ENCODE data around the gene CNTNAP5.
"Not testable (repeated sequence)": the region's sequence is repeated elsewhere in the genome, so short reads cannot be mapped to it uniquely, and the experiment has no call there.

The CNTNAP5 gene

GRCh38 chr2:124369181-124369580, 344.1 kb downstream of the CNTNAP5 start:
- FAIRE-seq = no peak

GRCh38 chr2:124380221-124380749, 355.2 kb downstream of the CNTNAP5 start:
- FAIRE-seq (no peak), DNase-seq (ENCODE audit: insufficient read length, low spot score) (no peak)
- TF ChIP-seq POLR2A (IDR thresholded peaks at IDR 0.05; ENCODE audit: low read depth, low read length) = no peak

More at GRCh38 chr2:124369181-124369580, 344.1 kb downstream of the CNTNAP5 start:
- DNase-seq (ENCODE audit: insufficient read length, low spot score) = no peak
- TF ChIP-seq POLR2A (IDR thresholded peaks at IDR 0.05; ENCODE audit: low read depth, low read length) = no peak

GRCh38 chr2:124382067-124382618, 357.1 kb downstream of the CNTNAP5 start:
- no peak for TF ChIP-seq POLR2A (IDR thresholded peaks at IDR 0.05; ENCODE audit: low read depth, low read length)
- no peak for DNase-seq (ENCODE audit: insufficient read length, low spot score)
- FAIRE-seq = no peak

GRCh38 chr2:124395961-124396360, 370.9 kb downstream of the CNTNAP5 start:
- FAIRE-seq (no peak), DNase-seq (ENCODE audit: insufficient read length, low spot score) (no peak)
- no peak for TF ChIP-seq POLR2A (IDR thresholded peaks at IDR 0.05; ENCODE audit: low read depth, low read length)

- FAIRE-seq = no peak
- DNase-seq (ENCODE audit: insufficient read length, low spot score) = no peak
- no peak for TF ChIP-seq POLR2A (IDR thresholded peaks at IDR 0.05; ENCODE audit: low read depth, low read length)
These were observed 377.2 kb downstream of the CNTNAP5 start for GRCh38 chr2:124402274-124402673.

GRCh38 chr2:124407836-124408534, 382.9 kb downstream of the CNTNAP5 start:
- DNase-seq (ENCODE audit: insufficient read length, low spot score); FAIRE-seq: not testable (repeated sequence)

- DNase-seq (ENCODE audit: insufficient read length, low spot score) = no peak
- TF ChIP-seq POLR2A (IDR thresholded peaks at IDR 0.05; ENCODE audit: low read depth, low read length) = no peak
- FAIRE-seq = no peak
These were observed 399.0 kb downstream of the CNTNAP5 start for GRCh38 chr2:124424074-124424473.

GRCh38 chr2:124426122-124426521, 401.0 kb downstream of the CNTNAP5 start:
- TF ChIP-seq POLR2A (IDR thresholded peaks at IDR 0.05; ENCODE audit: low read depth, low read length) = no peak
- FAIRE-seq (no peak), DNase-seq (ENCODE audit: insufficient read length, low spot score) (no peak)

GRCh38 chr2:124426625-124427024, 401.5 kb downstream of the CNTNAP5 start:
- no peak for DNase-seq (ENCODE audit: insufficient read length, low spot score)
- no peak for TF ChIP-seq POLR2A (IDR thresholded peaks at IDR 0.05; ENCODE audit: low read depth, low read length)
- no peak for FAIRE-seq

- DNase-seq (ENCODE audit: insufficient read length, low spot score) (no peak), FAIRE-seq (no peak)
- no peak for TF ChIP-seq POLR2A (IDR thresholded peaks at IDR 0.05; ENCODE audit: low read depth, low read length)
These were observed 412.7 kb downstream of the CNTNAP5 start for GRCh38 chr2:124437811-124438210.

- TF ChIP-seq POLR2A (IDR thresholded peaks at IDR 0.05; ENCODE audit: low read depth, low read length) = no peak
- DNase-seq (ENCODE audit: insufficient read length, low spot score) (no peak), FAIRE-seq (no peak)
These were observed 425.4 kb downstream of the CNTNAP5 start for GRCh38 chr2:124450481-124450880.

GRCh38 chr2:124476291-124476690, 451.2 kb downstream of the CNTNAP5 start:
- no peak for TF ChIP-seq POLR2A (IDR thresholded peaks at IDR 0.05; ENCODE audit: low read depth, low read length)
- DNase-seq (ENCODE audit: insufficient read length, low spot score) (no peak), FAIRE-seq (no peak)

GRCh38 chr2:124478761-124479160, 453.7 kb downstream of the CNTNAP5 start:
- no peak for FAIRE-seq
- no peak for TF ChIP-seq POLR2A (IDR thresholded peaks at IDR 0.05; ENCODE audit: low read depth, low read length)
- DNase-seq (ENCODE audit: insufficient read length, low spot score) = no peak

GRCh38 chr2:124480958-124481357, 455.9 kb downstream of the CNTNAP5 start:
- no peak for TF ChIP-seq POLR2A (IDR thresholded peaks at IDR 0.05; ENCODE audit: low read depth, low read length)
- no peak for FAIRE-seq
- no peak for DNase-seq (ENCODE audit: insufficient read length, low spot score)

- FAIRE-seq (no peak), DNase-seq (ENCODE audit: insufficient read length, low spot score) (no peak)
- TF ChIP-seq POLR2A (IDR thresholded peaks at IDR 0.05; ENCODE audit: low read depth, low read length) = no peak
These were observed 457.0 kb downstream of the CNTNAP5 start for GRCh38 chr2:124482044-124482443.
